Measurements from ENCODE around the gene AP4S1. TPM values are rescaled to one million over a fixed set of nuclear protein-coding genes. Genes with fewer than 3 reads are reported as not detected.
"Not testable (repeated sequence)": the region's sequence is repeated elsewhere in the genome, so short reads cannot be mapped to it uniquely, and the experiment has no call there.

AP4S1 gene
- total RNA-seq, 1 donor from 2014 or later: 8.7 TPM

DNA sequence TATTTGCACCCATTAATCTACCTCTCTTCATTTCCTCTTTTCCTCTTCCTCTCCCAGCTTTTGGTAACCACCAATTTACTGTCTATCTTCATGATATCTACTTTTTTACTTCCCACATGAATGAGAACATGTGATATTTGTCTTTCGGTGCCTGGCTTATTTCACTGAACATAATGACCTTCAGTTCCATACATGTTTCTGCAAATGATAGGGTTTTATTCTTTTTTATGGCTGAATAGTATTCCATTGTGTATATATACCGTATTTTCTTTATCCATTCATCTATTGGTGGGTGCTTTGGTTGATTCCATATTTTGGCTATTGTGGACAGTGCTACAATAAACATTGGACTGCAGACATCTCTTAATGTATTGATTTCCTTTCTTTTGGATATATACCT lies 49.7 kb downstream of the AP4S1 start:
- DNase-seq (ENCODE audit: low spot score): no peak
- intact Hi-C loops (cut with DNase I): no loop called here

DNA sequence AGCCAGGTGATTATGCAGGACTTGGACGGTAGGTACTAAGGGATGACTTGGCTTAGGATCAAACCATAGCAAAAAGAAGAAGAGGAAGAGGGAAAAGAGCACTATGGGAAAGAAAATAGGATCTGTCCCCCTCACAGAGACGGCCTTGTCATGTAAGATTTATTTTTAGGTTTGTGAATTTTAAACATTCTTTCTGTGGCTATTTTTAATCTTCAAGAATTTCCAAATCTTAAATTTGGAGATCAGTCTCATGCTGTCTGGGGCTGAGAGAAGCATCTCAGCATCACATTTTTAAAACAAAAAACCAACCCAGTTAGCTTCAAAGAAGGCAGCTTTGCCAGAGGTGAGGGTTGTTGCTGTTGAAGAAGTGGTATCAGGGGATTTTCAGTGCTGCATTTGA lies 53.3 kb downstream of the AP4S1 start:
- intact Hi-C loops (cut with DNase I): no loop called here
- no peak for DNase-seq (ENCODE audit: low spot score)

DNA sequence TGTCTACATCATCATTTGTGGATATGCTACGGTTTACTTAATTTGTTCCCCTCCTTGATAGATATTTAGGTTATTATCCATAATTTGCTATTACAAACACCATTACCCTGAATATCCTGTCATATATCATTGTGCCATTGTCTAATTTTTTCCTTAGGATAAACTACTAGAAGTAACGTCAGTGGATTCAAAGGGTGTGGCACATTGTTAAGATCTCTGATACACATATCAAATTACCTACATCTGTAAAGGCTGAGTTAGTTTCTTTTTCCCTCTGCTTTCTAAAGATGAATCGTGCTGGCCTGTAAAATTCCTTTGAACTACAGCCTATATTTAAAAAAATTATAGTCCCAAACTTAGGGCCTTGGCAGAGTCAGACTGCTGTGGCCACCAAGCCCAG lies 54.6 kb downstream of the AP4S1 start:
- intact Hi-C loops (cut with DNase I): no loop called here
- DNase-seq (ENCODE audit: low spot score): no peak

DNA sequence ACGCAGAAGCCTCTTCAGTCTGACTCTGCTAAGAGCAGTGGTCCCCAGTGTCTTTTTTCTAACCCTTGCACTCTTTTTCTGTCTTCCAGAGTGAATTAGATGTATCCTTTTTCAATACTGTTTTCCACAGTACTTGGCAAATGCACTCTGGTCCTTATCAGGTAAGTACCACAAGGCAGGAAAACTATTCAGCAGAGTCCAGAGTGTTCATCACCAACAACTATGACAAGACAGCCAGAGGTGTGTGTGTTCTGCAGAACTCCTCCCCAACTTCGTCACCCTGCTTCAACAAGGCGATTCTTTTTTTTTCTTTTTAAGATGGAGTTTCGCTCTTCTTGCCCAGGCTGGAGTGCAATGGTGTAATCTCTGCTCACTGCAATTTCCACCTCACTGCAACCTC lies 55.0 kb downstream of the AP4S1 start:
- no peak for DNase-seq (ENCODE audit: low spot score)
- intact Hi-C loops (cut with DNase I): no loop called here

DNA sequence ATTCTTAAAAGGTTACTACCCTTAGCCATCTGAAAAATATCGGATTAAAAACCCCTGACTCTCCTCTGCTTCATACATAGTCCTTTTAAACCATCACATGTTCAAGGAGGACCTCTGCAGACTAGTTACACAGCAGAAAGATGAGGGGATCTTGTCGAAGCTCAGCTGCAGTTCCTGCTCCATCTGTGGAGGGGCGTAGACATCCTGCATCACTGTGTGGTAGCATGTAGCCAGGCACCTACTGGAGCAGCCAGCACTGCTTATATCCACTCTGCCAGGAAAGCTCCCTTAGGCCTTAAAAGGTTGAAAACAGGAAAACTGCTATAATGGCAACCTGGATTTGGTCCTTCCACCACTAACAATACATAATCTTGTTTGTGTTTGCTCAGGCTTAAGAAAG lies 58.3 kb downstream of the AP4S1 start:
- intact Hi-C loops (cut with DNase I): loop anchor here (2.0 kb wide), 1 partner anchor 103 kb away; no protein-coding TSS in a partner anchor
- DNase-seq (ENCODE audit: low spot score): no peak

DNA sequence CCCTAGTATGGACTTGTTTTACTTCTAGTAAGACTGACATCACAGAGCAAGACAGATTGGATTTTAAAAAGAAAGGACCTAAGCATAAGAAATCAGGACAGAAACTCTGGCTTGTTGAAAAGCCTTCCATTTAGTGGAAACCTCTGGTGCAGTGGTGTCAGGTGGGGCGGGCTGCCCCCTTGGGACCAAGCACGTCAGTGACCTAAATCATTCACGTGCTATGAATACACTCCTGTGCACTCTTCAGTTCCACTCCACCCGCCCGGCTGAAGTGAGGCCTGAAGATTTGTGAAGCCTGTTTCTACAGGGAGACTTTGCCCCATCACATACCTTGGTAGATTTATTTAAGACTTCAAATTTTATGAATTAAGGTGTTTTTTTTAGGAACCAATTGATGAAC lies 58.9 kb downstream of the AP4S1 start:
- intact Hi-C loops (cut with DNase I): no loop called here
- DNase-seq (ENCODE audit: low spot score): no peak

DNA sequence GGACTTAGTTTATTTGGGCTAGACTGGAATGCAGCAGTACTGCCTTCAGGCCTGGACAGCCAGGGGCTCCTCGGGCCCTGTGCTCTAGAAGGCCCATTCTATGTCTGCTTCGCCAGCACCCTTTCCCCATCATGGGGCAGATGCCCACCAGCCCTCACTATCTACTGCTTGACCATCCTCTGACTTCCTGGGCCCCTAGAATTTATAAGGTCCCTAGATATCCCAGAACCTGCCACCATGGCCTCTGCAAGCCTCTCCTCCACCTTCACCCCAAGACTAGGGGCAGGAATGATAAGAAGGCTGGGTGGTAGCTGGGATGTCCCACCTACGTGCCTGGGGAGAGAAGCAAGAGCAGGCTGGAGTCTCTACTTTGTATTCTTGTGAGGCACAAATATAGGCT lies 59.6 kb downstream of the AP4S1 start:
- DNase-seq (ENCODE audit: low spot score): no peak
- intact Hi-C loops (cut with DNase I): no loop called here

DNA sequence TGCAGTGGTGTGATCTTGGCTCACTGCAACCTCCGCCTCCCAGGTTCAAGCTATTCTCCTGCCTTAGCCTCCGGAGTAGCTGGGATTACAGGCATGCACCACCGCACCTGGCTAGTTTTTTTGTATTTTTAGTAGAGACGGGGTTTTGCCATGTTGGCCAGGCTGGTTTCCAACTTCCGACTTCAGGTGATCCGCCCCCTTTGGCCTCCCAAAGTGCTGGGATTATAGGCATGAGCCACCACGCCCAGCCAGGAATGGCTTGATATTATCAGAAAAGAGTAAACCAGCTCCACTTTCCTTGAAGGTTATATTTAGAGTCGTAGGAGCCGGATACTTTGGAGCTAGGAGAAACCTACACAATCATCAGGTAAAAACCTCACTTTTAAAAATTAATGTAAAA lies 61.0 kb downstream of the AP4S1 start:
- DNase-seq (ENCODE audit: low spot score); intact Hi-C loops (cut with DNase I): not testable (repeated sequence)

DNA sequence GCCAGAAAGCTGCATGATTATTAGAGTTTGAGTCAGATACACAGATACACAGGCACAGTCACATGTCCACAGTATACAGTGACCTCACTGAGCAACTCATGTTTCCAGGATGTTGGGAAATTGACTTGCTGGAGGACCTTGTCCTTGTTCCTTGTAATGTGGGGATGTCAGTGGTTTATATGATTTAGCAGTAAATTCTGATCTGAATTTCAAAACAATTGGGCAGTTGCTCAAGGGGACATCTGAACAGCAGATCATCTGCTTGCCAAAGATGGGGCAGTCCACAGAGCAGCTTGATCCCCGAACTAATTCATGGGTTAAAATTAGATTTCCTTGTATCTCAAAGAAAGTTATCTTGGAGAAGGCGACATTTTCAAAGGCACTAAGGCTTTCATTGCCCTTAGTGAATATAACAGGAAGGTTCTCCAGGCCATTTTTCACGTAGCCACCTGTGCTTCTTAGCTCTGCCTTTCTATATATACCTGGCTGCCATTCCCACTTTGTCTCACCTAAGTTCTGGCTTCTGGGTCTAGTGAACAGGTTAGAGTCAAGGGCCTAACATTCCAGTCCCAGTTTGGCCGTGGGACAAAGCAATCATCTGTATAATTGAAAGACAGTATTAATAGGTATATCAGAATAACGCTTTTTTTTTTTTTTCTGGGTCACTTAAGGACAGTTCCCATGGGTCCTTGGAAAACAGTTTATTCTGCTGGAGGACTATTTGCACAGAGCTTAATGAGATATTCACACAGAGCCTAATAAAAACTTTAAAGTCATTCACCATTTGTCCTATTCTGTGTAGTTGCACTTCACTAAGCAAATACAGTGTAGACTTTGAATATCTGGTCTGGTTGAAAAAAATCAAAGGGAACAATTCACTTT lies 65.7 kb downstream of the AP4S1 start:
- DNase-seq (ENCODE audit: low spot score): no peak
- intact Hi-C loops (cut with DNase I): no loop called here

DNA sequence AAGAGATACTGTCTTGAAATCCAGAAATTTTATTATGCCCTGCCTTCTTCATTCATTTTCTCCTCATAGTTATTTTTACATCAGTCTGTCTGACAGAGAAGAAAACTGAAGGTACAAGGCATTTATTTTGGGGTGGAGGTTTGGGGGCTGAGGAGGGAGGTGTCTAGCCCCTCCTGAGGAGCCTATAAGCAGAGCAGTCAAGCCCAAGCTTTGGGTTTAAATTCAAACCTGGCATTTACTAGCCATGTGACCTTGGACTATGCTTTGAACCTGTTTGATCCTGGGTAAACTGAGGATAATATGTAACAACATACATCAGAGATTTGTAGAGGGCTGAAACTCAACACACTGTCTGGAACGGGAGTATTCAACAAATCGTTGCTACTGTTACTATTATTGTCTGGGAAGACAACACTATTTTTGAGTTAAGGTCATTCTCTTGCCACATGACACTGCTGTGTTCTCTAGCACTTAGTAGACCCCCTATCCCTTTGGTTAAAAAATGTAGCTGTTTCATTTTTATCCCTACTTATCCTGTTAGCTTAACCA lies 66.8 kb downstream of the AP4S1 start:
- no peak for DNase-seq (ENCODE audit: low spot score)
- intact Hi-C loops (cut with DNase I): no loop called here

DNA sequence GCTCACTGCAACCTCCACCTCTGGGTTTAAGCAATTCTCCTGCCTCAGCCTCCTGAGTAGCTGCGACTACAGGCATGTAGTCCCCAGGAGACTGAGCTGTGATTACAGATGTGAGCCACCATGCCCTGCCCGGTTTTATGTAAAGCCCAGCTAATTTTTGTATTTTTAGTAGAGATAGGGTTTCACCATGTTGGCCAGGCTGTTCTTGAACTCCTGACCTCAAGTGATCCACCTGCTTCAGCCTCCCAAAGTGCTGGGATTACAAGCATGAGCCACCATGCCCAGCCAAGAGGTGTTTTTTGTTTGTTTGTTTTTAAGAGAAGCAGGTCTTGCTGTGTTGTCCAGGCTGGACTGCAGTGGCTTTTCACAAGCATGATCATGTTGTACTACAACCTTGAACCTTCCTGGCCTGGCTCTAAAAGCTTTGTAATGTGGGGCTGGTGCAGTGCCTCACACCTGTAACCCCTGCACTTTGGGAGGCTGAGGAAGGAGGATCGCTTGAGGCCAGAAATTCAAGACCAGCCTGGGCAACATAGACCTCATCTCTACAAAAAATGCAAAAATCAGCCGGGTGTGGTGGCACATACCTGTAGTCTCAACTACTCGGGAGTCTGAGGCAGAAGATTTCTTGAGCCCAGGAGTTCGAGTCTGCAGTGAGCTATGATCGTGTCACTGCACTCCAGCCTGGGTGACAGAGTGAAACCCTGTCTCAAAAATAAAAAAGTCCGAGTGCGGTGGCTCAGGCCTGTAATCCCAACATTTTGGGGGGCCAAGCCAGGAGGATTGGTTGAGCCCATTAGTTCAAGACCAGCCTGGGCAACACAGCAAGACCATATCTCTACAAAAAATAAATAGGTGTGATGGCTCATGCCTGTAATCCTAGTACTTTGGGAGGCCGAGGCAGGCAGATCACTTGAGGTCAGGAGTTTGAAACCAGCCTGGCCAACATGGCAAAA lies 68.7 kb downstream of the AP4S1 start:
- DNase-seq (ENCODE audit: low spot score); intact Hi-C loops (cut with DNase I): not testable (repeated sequence)

DNA sequence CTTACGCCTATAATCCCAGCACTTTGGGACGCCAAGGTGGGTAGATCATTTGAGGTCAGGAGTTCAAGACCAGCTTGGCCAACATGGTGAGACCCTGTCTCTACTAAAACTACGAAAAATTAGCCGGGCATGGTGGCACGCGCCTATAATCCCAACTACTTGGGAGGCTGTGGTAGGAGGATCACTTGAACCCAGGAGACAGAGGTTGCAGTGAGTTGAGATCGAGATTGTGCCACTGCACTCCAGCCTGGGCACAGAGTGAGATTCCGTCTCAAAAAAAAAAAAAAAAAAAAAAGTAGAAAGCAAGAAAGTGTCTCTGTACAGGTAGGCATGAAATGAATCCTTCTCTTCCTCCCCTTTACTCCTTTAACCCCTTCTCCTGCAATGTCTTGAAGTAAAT lies 70.4 kb downstream of the AP4S1 start:
- intact Hi-C loops (cut with DNase I); DNase-seq (ENCODE audit: low spot score): not testable (repeated sequence)

DNA sequence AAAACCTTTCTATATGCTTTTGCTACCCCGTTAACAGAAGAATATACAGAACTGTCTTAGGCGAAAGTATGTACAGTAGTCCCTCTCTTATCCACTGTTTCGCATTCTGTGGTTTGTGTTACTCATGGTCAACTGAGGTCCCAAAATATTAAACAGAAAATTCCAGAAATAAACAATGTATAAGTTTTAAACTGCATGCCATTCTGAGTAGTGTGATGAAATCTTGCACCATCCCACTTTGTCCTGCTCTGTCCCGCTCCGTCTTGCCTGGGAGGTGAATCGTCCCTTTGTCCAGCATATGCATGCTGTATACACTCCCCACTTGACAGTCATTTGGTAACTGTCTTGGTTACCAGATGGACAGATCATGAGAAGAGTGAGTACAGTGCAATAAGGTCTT lies 70.8 kb downstream of the AP4S1 start:
- intact Hi-C loops (cut with DNase I): no loop called here
- no peak for DNase-seq (ENCODE audit: low spot score)

DNA sequence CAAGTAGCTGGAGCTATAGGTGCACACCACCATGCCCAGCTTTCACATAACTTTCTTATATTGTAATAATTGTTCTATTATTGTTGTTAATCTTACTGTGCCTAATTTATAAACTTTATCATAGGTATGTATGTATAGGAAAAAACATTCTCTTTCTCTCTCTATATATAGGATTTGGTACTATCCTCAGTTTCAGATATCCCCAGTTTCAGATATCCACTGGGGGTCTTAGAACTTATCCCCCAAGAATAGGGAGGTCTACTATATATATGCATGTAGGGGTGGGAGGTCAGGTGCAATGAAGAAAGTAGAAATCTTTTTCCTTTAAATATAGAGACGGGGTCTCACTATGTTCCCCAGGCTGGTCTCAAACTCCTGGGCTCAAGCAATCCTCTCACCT lies 71.6 kb downstream of the AP4S1 start:
- DNase-seq (ENCODE audit: low spot score): no peak
- intact Hi-C loops (cut with DNase I): no loop called here

DNA sequence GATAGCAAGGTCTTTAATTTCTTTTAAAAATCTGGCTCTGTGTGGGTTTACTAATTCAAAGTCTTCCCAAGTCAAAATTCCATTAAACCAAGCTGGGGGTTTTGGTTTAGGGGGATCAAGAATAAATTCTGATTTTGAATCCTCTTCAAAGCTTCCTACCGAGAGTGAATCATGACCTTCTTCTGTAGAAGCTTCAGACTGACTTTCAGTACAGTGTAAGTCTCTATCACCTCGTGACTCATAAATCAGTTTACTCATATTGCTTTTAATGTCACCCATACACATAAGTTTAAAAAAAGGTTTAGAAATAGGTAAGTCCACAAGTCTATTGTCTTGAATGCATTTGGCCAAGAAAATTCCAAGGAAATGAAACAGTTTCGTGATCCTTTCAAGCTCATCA lies 81.3 kb downstream of the AP4S1 start:
- intact Hi-C loops (cut with DNase I): no loop called here
- no peak for DNase-seq (ENCODE audit: low spot score)

DNA sequence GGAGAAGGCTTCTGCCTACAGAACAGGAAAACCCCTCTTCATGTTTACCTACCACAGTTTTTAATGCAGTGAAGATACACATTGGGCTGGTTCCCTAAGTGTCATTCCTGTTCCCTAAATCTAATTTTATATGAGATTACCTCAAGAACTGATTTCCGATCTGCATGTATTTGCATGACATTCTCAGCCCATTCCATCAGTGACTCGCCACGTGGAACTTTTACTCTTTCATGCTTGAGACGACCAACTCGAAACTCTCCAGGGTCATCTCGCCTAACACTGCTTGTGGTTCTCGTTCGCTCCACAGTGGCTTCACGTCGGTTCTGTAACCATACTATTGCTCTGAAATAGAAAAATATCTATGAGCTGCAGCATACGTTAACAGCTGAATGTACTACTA lies 83.8 kb downstream of the AP4S1 start:
- intact Hi-C loops (cut with DNase I): no loop called here
- no peak for DNase-seq (ENCODE audit: low spot score)

DNA sequence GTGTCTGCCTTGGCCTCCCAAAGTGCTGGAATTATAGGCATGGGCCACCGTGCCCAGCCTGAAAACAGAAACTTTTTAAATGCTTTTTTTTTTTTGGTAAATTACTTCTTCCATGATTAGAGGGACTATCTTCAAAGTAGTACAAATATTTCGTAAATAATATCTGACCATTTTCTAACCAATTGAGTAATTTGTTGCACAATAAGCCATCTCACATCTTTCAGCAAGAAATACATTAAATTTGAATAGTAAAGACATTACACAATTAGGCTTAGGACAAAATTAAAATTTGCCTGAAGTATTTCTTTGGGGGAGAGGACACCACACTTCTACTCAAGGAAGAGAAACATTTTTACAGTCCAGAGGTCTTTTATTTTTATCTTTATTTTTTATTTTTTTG lies 85.4 kb downstream of the AP4S1 start:
- intact Hi-C loops (cut with DNase I): no loop called here
- DNase-seq (ENCODE audit: low spot score): no peak

DNA sequence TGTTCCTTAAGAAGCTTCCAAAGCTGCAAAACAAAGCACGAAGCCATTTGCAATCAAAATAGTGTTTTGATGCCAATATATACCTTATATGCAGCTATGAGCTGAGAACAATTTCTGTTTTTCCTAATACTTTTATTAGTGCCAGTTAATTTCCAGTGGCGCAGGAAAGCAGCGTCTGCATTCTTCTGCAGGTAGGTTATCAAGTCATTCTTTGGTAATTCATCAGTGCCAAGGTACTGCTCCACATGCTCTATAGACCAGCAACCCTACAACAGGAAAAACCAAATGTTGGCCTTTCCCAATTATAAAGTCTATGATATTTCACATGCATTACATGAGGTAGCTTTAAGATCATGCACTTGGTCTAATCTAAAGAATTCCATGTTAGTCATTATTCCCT lies 88.3 kb downstream of the AP4S1 start:
- no peak for DNase-seq (ENCODE audit: low spot score)
- intact Hi-C loops (cut with DNase I): no loop called here

DNA sequence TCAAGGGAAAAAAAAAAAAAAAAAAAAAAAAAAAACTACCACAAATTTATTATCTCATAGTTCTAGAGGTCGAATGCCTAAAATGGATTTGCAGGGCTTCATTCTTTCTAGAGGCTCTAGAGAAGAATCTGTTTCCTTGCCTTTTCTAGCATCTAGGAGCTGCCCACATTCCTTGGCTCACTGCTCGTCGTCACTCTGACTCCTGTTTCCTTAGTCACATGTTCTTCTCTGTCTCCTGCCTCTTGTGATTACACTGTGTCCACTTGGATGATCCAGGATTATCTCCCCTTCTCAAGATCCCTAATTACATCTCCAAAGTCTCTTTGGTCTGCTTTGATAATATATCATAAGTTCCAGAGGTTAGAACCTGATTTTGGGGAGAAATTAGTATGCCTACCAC lies 93.4 kb downstream of the AP4S1 start:
- no peak for DNase-seq (ENCODE audit: low spot score)
- intact Hi-C loops (cut with DNase I): no loop called here

DNA sequence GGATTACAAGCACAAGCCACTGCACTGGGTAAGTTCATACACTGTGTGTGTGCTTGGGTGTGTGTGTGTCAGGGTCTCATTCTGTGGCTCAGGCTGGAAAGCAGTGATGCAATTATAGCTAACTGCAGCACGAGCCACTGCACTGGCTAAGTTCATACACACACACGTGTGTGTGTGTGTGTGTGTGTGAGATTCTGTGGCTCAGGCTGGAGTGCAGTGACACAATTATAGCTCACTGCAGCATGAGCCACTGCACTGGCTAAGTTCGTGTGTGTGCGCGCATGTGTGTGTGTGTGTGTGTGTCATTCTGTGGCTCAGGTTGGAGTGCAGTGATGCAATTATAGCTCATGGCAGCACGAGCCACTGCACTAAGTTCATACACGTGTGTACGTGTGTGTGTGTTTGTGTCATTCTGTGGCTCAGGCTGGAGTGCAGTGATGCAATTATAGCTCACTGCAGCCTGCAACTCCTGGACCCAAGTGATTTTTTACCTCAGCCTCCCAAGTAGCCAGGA lies 96.7 kb downstream of the AP4S1 start:
- intact Hi-C loops (cut with DNase I): no loop called here

More for the DNA sequence above, 96.7 kb downstream of the AP4S1 start:
- DNase-seq (ENCODE audit: low spot score): no peak

Measured in cardiac septum (tissue), 1 donor.